ENCODE measurements around the gene ADGRE3. TPM values are rescaled to one million over a fixed set of nuclear protein-coding genes. Genes with fewer than 3 reads are reported as not detected.
"Not testable (repeated sequence)": the region's sequence is repeated elsewhere in the genome, so short reads cannot be mapped to it uniquely, and the experiment has no call there.

The ADGRE3 gene
- total RNA-seq, 1 donor from 2014 or later, result not detected

DNA sequence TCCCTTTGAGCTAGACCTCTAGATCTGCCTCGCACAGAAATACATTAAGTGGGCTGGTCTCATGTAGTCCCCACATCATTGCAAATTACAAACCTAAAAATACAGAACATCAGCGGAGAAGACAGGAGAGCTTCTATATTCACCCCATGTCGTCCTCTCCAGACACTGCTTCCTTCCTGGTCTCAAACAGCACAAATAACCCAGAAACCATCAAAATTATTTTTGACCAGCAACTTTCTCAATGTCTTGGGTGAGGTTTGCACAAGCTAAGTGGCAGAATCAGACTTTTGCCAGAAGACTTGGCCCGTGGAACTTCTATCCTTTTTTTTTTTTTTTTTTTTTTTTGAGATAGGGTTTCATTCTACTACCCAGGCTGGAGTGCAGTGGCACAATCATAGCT is 63.6 kb downstream of the ADGRE3 start:
- no peak overlapping the region for H3K4me3 ChIP-seq (ENCODE audit: low read depth, low read length)
- DNase-seq (ENCODE audit: low read depth), result no peak
- TF ChIP-seq, protein P1, sequence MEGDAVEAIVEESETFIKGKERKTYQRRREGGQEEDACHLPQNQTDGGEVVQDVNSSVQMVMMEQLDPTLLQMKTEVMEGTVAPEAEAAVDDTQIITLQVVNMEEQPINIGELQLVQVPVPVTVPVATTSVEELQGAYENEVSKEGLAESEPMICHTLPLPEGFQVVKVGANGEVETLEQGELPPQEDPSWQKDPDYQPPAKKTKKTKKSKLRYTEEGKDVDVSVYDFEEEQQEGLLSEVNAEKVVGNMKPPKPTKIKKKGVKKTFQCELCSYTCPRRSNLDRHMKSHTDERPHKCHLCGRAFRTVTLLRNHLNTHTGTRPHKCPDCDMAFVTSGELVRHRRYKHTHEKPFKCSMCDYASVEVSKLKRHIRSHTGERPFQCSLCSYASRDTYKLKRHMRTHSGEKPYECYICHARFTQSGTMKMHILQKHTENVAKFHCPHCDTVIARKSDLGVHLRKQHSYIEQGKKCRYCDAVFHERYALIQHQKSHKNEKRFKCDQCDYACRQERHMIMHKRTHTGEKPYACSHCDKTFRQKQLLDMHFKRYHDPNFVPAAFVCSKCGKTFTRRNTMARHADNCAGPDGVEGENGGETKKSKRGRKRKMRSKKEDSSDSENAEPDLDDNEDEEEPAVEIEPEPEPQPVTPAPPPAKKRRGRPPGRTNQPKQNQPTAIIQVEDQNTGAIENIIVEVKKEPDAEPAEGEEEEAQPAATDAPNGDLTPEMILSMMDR (conservative IDR thresholded peaks at IDR 0.05; ENCODE audit: low read depth, low read length), result no peak

DNA sequence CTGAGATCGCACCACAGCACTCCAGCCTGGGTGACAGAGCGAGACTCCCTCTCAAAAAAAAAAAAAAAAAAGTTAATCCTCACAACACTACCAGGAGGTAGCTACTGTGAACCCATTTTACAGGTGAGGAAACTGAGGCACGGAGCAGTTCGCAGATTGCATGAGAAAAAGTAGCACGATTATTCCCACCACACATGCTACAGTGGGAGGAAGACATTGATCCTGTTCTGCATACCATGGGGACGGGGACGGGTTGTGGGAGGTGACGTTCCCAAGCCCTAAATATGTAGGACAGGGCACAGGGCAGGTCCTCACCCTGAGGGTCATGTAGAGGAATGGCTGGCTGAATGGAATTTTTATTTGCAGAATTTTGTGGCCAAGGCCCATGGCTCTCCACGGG is 68.0 kb downstream of the ADGRE3 start:
- DNase-seq (ENCODE audit: low read depth), result no peak
- TF ChIP-seq, protein P1 (conservative IDR thresholded peaks at IDR 0.05; ENCODE audit: low read depth, low read length), result no peak

DNA sequence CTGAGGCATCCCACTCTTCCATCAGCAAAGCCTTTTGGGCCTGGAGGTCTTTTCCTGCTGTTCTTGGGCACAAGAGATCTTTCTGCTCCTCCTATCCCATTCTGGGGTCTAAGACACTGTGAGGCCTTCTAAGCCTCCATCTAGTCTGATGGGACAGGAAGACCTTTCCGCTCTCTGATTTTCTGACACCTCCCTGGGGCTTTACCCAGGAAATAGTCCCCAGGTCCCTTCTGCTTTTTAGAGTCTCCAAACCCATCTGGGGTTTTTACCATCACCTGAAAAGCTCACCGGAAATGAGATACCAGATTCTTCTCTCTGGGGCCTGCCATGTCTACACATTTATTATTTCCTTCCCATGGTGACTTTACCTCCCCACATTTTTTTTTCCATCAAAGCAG is 70.7 kb downstream of the ADGRE3 start:
- no peak overlapping the region for H3K4me3 ChIP-seq (ENCODE audit: low read depth, low read length)
- TF ChIP-seq, protein P1 (conservative IDR thresholded peaks at IDR 0.05; ENCODE audit: low read depth, low read length), result no peak
- DNase-seq (ENCODE audit: low read depth), result no peak

More for the DNA sequence above, 68.0 kb downstream of the ADGRE3 start:
- no peak overlapping the region for H3K4me3 ChIP-seq (ENCODE audit: low read depth, low read length)

DNA sequence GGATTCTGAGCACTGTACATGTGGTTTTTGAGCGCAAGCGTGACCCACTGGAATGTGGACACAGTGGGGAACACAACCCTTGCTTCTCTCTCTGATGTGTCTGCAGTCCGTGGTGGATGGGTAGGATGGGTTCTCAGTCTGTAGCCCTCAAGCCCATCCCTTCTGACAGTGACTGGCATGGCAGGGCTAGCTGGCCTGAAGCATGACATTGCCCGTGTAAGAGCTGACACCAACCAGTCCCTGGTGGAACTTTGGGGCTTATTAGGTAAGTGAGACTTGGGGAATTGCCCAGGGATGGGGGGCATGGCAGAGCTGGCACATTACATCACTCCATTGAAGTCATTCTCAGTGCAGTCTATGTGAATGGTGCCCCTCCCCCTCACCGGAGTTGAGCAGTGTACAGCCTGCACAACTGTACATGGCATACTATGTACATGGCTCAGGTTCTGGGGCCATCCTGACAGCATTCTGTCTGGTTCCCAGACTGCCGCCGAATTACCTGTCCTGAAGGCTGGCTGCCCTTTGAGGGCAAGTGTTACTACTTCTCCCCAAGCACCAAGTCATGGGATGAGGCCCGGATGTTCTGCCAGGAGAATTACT is 75.0 kb downstream of the ADGRE3 start:
- no peak overlapping the region for H3K4me3 ChIP-seq (ENCODE audit: low read depth, low read length)
- TF ChIP-seq, protein P1 (conservative IDR thresholded peaks at IDR 0.05; ENCODE audit: low read depth, low read length), result no peak
- DNase-seq (ENCODE audit: low read depth), result no peak

DNA sequence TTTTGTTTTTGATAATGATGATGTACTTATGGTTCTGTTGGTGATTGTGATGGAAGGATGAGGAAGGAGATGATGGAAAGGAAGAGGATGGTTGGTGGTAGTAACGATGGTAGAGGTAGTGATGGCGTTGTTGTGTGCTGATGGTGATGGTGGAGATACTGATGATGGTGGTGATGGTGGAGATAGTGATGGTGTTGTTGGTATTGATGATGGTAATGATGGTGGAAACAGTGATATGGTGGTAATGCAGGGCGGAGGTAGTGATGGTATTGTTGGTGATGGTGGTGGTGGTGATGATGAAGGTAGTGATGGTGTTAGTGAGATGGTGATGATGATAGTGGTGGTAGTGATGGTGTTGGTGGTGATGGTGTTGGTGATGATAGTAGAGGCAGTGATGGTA is 79.1 kb downstream of the ADGRE3 start:
- TF ChIP-seq, protein P1 (conservative IDR thresholded peaks at IDR 0.05; ENCODE audit: low read depth, low read length), result no peak
- H3K4me3 ChIP-seq (ENCODE audit: low read depth, low read length), result no peak overlapping the region
- no peak for DNase-seq (ENCODE audit: low read depth)

DNA sequence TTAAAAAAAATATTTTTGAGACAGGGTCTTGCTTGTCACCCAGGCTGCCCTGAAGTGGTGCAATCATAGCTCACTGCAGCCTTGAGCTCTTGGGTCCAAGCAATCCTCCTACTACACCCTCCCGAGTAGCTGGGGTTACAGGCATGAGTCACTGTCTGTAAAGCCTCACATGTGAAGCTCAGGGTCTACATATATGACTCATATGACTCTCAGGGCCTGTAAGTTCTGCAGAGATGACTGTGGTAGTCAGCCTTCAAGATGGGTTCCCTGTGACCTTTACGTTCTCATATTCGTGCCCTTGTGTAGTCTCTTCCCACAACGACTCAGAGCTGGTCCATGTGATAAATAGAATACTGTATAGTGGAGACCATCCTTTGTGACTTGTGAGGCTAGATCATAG is 85.2 kb downstream of the ADGRE3 start:
- not testable (repeated sequence) for H3K4me3 ChIP-seq (ENCODE audit: low read depth, low read length); DNase-seq (ENCODE audit: low read depth)

DNA sequence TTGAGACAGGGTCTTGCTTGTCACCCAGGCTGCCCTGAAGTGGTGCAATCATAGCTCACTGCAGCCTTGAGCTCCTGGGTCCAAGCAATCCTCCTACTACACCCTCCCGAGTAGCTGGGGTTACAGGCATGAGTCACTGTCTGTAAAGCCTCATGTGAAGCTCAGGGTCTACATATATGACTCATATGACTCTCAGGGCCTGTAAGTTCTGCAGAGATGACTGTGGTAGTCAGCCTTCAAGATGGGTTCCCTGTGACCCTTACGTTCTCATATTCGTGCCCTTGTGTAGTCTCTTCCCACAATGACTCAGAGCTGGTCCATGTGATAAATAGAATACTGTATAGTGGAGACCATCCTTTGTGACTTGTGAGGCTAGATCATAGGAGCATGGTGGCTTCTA is 89.5 kb downstream of the ADGRE3 start:
- not testable (repeated sequence) for H3K4me3 ChIP-seq (ENCODE audit: low read depth, low read length); DNase-seq (ENCODE audit: low read depth)

DNA sequence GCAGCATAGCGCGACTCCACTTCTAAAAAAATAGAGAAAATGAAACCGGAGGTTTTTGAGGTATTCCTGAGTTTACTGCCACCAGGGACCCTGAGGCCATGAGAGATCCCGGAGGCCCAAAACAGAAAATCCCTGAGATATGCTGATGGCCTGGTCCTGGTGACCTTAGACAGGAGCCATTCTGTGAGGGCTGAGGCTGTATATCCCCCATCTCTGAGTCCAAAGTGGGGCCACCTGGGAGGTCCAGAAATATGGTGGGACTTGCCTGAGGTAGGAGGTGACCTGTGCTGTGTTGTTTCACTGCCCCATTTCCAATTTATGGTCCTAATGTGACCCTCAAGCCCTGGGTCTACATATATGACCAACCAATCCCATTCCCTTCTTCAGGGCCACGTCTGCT is 90.3 kb downstream of the ADGRE3 start:
- not testable (repeated sequence) for H3K4me3 ChIP-seq (ENCODE audit: low read depth, low read length); DNase-seq (ENCODE audit: low read depth)

DNA sequence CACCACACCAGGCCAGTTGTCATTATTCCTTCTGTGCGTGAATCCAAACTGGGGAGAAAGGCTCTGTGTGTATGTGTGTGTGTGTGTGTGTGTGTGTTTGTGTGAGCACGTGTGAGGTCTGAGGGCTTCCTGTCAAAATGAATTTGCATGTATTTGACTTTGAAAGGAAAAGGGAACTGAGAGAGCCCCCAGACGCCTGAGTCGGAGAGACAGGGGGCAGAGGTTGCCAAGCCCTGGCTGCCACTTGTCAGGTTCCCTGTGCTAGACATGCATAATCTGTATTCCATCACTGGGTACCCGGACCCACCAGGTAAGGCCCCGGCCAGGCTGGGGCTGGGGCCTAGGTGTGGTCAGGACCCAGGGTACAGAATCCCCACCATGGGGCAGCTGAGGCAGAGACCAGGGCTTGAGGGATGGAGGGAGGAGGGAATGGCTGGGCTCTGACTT is 91.7 kb downstream of the ADGRE3 start, which contains the start of gene CLEC17A:
Gene CLEC17A, plus strand, starts transcription at position 191 of the 447 bp plus-strand sequence. Its CDS starts 77 bp downstream, at position 268.
- DNase-seq (ENCODE audit: low read depth), result no peak
- TF ChIP-seq, protein P1 (conservative IDR thresholded peaks at IDR 0.05; ENCODE audit: low read depth, low read length), result no peak

More for the DNA sequence above, 91.7 kb downstream of the ADGRE3 start, which contains the start of gene CLEC17A:
- no peak within 1 kb of the TSS for H3K4me3 ChIP-seq (ENCODE audit: low read depth, low read length)
